Measurements from ENCODE around the gene LGMN. TPM values are rescaled to one million over a fixed set of nuclear protein-coding genes. Genes with fewer than 3 reads are reported as not detected.
A peak's percentile ranks its signal among the peaks of the same experiment; 100 is the strongest.

The LGMN gene
- total RNA-seq, 1 experiment from 2014 or later, result 40.3 TPM

GRCh38 chr14:92728759-92729364, 19.6 kb downstream of the LGMN start:
- peak; percentile 39 for DNase-seq (ENCODE audit: low read depth)

DNA sequence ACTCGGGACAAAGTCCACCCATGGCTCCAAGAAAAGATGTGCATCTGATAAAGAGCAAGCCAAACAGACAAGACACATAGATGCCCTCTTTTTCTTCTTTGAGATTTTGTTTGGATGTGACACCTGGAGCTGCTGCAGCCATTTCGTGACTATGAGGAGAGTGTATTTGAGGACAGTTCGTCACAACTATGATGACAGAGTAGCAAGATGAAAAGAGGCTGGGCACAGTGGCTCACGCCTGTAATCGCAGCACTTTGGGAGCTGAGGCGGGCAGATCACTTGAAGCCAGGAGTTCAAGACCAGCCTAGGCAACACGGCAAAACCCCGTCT, 21.5 kb downstream of the LGMN start:
- DNase-seq (ENCODE audit: low read depth), result no peak

DNA sequence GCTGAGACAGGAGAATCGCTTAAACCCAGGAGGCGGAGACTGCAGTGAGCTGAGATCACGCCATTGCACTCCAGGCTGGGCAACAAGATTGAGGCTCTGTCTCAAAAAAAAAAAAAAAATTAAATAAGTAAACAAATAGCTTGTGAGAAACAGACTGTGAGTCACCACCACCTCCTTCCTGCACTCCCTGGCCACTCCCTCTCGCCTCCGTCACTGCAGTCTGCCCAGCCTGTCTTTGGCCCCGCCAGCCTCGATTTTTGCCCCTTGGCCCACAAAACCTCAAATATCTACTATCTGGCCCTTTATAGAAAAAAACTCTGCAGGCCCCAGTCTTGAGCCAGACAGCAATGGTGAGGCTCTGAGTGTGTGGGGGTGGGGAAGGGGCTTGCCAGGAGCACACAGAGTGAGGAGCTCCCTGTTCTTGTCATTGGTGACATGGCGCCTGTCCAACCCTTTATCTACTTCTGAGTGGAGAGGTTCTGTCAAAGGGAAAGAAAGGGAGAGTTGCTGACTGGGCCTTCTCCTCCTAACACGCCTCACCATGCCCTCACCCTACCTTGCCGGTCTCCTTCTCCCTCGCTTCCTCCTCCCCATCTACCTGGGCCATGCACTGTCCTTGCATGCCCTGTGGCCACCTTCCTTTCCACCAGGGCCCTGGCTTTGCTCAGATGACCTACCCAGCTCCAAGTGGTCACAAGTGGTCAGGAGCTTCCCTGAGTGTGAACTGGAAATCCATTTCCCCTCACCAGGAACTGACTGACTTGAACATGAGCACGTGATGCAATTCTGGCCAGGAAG, 22.1 kb downstream of the LGMN start:
- DNase-seq (ENCODE audit: low read depth), result peak; percentile 84

- DNase-seq (ENCODE audit: low read depth), result no peak
Measured at GRCh38 chr14:92724516-92725340, 23.7 kb downstream of the LGMN start.

- no peak for DNase-seq (ENCODE audit: low read depth)
Measured at GRCh38 chr14:92719890-92720323, 28.5 kb downstream of the LGMN start.

GRCh38 chr14:92719421-92719820, 29.0 kb downstream of the LGMN start:
- no peak for DNase-seq (ENCODE audit: low read depth)

- DNase-seq (ENCODE audit: low read depth), result no peak
Measured at GRCh38 chr14:92718664-92719063, 29.8 kb downstream of the LGMN start.

DNA sequence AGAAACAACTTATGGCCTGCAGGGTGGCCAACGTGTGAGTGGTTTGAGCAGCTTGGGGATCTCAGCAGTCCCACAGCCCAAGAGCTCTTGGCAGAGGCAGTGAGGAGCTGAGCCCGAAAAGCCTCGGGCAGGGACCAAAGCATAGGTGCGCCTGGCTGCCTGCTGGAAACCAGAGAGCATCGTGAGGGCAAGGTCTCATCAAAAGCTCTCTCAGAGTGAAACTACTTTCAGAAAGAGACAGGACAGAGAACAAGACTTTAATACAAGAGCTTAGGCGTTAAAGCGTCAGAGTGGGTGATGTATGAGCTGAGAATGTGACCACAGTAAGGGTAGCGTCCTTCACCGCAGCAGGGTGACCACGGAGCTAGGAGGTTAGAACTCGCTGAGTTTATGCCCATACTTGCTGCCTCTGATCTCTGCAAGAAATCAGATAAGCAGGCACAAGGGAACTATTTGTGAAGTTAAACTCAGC, 30.8 kb downstream of the LGMN start:
- DNase-seq (ENCODE audit: low read depth), result no peak

DNA sequence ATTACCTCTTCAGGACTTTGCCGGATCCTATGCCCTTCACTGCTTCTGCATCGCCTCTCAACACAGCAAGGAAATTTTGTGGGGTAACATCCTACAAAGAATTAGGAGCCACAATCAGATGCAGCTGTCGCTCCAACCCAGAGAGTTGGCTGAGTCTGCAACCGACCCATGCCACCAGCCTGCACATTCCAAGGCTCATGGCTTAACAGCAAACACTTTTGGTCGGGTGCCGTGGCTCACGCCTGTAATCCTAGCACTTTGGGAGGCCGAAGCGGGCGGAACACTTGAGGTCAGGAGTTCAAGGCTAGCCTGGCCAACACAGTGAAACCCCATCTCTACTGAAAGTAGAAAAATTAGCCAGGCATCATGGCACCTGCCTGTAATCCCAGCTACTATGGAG, 32.3 kb downstream of the LGMN start:
- no peak for DNase-seq (ENCODE audit: low read depth)

- peak; percentile 60 for DNase-seq (ENCODE audit: low read depth)
Measured at GRCh38 chr14:92714739-92715307, 33.6 kb downstream of the LGMN start.

DNA sequence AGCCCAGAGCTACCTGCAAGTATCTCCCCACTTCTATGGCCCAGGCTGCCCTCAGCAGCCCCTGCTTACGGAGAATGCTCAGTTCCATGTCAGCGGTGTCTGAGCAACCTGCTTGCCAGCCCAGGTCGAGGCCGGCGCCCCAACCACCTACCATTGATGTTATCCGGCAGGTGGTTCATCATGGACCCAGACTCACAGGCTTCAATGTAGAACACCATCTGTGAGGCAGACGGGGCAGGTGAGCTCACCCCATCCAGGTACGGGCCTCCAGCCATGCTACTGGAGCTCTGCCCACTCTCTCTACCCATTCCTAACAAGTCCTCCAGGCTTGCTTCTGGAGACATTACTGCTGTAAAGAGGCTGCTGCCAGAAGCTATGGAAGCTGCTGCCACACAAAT, 35.8 kb downstream of the LGMN start:
- DNase-seq (ENCODE audit: low read depth), result no peak

- DNase-seq (ENCODE audit: low read depth), result no peak
Measured at GRCh38 chr14:92711976-92712653, 36.3 kb downstream of the LGMN start.

DNA sequence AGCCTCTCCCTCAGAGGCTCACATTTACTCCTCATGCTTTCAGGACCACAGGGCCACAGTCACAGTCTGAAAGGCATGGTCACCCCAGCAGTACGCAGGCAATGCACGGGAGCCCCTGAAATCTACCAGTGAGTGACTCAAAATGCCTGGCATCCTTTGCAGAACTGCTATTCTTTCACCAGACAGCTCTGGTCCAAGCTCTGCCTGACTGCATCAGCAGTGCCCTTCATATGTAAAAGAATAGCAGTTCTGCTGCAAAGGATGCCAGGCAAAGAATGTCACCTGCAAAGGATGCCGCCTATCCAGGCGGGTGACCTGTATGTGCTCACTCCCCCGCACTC, 38.5 kb downstream of the LGMN start:
- no peak for DNase-seq (ENCODE audit: low read depth)

- no peak for DNase-seq (ENCODE audit: low read depth)
Measured at GRCh38 chr14:92709340-92710000, 39.0 kb downstream of the LGMN start.

GRCh38 chr14:92706386-92706785, 42.0 kb downstream of the LGMN start:
- DNase-seq (ENCODE audit: low read depth), result no peak

GRCh38 chr14:92704821-92705220, 43.6 kb downstream of the LGMN start:
- DNase-seq (ENCODE audit: low read depth), result no peak

GRCh38 chr14:92704036-92704804, 44.2 kb downstream of the LGMN start:
- no peak for DNase-seq (ENCODE audit: low read depth)

DNA sequence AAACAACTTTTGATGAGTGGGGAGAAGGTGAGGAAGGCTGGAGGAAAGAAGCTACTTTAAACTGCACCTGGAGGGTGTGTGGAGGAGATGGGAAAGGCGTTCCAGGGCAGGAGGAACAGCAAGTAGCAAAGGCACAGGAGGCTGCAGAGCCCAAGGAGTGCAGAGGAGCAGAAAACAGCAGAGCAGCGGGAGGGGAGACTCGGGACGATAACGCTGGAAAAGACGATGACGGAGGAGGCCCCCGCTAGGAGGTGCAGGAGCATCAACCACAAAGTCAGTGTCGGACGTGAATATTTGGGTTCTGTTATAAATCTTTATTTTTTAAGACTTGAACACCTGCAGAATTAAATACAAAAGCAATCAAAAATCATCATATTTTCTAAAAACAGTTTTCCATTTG, 44.9 kb downstream of the LGMN start:
- no peak for DNase-seq (ENCODE audit: low read depth)

- DNase-seq (ENCODE audit: low read depth), result no peak
Measured at GRCh38 chr14:92702441-92702918, 45.9 kb downstream of the LGMN start.

- no peak for DNase-seq (ENCODE audit: low read depth)
Measured at GRCh38 chr14:92701826-92702225, 46.6 kb downstream of the LGMN start.

Data from RPMI7951 (cell line).